Right ventricle myocardium superior (tissue), 1 donor: ENCODE results near the gene KBTBD12. TPM values are rescaled to one million over a fixed set of nuclear protein-coding genes. Genes with fewer than 3 reads are reported as not detected.

Experiments
- ATAC-seq: fragments of 200-7000 bp; cut with Tn5 transposase; one replicate; pipeline ENCODE4 v1.9.1; 2020; ENCODE audit warnings: mild to moderate bottlenecking; ENCODE audit not compliant: poor library complexity
- DNase-seq: peaks from one replicate; pipeline ENCODE4 v3.0.0-alpha.2; 2020
- intact Hi-C: fragments of 100-400 bp; cut with DNase I; formaldehyde crosslinking; loops from one replicate; pipeline ENCODE4 v1.11.2; 2022
- total RNA-seq: library from RNA; stranded (reverse); fragmentation: NEBNext Ultra II Directional; extraction: Animal tissue kit (Norgen Biotek cat#: 25700); gene quantifications from one replicate; pipeline ENCODE4 v1.2.1, GENCODE V29; 2021
- donor health status: DM: no; HTN: yes; CAD: no; lungs with severe emphysema.

Gene KBTBD12
- total RNA-seq, 1 donor from 2014 or later = 29.4 TPM

DNA sequence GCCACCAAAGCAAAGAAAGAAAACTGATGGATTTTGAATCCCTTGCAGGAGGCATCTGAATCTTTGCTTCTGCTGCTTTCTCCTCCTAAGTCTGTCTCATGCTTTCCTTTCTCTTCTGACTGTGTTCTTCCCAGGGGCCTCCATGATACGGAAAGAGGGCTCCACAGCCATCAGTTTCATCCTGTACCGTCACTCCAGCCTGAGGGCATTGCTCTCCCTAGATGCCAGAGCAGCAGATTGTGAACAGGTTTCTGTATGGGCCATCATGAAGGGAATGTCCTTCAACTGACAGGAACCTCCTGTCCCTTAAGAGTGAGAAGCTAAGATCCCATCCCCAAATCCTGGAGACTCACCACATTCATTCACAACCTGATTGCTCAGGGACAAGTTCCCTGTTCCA, 59.2 kb downstream of the KBTBD12 start:
- DNase-seq (no peak), ATAC-seq (no peak)
- intact Hi-C loops = loop anchor here (5.0 to 10.0 kb wide), 2 partner anchors 322 to 399 kb away; no protein-coding TSS in a partner anchor

DNA sequence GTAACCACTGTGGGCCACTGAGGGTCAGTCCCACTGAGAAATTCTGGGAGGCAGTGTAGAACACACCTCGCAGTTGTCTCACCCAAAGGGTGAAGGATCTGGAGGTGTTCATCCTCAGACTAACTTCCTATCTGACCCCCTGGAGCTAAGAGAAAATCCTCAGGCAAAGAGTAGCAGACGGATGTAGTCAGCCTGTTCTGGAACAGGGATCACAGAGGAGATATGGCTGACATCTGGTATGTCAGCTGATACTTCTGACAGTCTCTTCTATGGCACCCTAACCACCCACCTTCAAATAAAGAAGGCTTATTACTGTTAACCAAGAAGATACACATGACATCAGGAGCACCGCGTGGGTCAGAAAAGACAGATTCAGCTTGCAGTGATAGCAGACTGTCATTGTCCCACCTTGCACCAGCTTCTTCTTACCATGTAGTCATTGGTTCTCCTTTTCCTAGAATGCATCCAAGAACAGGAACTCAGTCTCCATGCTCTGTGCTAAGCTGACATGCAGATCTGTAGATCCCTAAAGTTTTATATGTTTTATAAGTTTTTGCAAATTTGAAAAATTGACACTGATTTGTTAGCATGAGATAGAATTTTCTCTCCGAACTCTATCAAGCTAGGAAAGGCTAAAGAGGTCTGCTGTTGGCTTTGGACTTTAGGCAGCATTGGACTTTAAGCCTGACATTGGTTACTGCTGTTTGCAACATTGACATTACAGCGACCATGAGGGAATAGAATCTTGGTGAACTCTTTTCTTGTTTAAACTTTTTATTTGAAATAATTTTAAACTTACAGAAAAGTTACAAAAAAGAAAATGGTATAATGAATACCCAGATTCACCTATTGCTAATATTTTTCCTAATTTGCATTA, 60.4 kb downstream of the KBTBD12 start:
- no peak for DNase-seq
- no peak for ATAC-seq
- intact Hi-C loops = loop anchor here (10.0 kb wide), 1 partner anchor 401 kb away; no protein-coding TSS in a partner anchor

DNA sequence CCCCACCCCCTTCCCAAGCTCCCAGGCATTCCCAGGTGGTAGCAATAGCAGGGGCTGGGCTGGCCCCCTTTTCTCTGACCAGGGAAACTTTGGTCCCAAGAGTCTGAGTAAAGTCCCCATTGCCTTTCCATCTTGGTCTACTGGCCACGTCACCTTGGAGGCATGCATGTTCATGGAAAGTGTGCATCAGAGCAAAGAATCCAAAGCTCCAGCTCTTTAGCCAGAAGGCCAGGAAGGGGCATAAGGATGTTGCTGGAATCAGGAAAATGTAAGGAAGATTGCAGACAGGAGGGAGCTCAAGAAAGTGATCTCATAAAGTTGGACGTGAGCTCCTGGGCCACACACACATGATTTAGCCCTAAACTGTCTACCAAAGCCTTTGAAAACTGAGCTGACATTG, 63.6 kb downstream of the KBTBD12 start:
- no peak for ATAC-seq
- intact Hi-C loops = loop anchor here (10.0 kb wide), 1 partner anchor 404 kb away; no protein-coding TSS in a partner anchor
- no peak for DNase-seq

DNA sequence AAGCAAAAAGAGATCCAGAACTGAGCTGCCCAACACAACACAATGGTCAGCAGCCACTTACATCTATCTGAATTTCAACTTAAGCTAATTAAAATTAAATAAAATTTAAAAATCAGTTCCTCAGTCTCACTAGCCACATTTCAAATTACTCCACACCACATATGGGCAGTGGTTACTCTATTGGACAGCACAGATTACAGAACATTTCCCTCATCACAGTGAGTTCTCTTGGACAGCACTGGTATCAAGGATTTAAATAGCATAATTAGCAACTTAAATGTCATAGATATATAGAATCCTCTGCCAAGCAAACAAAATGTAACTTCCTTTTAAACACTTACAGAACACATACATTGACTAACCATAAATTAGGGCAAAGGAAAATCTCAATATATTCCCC, 64.4 kb downstream of the KBTBD12 start:
- DNase-seq (no peak), ATAC-seq (no peak)
- intact Hi-C loops = loop anchor here (10.0 kb wide), 1 partner anchor 405 kb away; no protein-coding TSS in a partner anchor

DNA sequence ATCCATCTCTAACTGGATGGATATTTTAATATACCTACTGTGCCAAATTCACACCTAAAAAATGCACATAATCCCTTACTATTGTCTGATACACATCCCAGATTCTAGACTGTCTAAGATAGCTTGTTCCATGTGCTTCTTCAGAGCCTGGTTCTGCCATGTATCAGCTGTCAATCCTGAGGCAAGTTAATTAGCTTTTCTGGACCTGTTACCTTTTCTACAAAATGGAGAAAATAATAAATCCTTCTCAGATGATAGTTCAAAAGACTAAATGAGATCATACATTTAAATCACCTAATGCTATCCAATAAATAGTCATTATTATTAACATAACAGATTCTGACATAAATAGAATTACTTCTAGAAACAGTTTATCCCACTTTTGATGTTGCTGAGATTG, 66.1 kb downstream of the KBTBD12 start:
- intact Hi-C loops = no loop called here
- DNase-seq (no peak), ATAC-seq (no peak)

DNA sequence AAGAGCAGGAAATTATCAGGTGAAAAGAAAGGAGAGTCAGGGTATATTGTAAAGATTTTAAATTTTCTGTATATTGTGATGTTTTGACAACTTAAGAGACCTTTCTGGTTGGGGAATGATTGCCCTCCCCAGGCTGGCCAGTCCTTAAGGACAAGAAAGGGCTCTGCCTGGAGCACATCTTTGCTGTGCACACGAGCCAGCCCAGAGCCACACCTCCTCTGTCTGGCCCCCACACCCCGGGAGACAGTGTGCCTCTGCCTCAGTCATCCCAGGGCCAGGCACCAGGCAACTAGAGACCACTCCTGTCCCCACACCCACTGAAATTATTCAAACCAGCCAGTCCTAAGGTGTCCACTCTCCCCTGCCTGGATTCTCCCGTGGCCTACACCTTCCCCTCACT, 67.1 kb downstream of the KBTBD12 start:
- intact Hi-C loops = no loop called here
- no peak for ATAC-seq
- DNase-seq = no peak

DNA sequence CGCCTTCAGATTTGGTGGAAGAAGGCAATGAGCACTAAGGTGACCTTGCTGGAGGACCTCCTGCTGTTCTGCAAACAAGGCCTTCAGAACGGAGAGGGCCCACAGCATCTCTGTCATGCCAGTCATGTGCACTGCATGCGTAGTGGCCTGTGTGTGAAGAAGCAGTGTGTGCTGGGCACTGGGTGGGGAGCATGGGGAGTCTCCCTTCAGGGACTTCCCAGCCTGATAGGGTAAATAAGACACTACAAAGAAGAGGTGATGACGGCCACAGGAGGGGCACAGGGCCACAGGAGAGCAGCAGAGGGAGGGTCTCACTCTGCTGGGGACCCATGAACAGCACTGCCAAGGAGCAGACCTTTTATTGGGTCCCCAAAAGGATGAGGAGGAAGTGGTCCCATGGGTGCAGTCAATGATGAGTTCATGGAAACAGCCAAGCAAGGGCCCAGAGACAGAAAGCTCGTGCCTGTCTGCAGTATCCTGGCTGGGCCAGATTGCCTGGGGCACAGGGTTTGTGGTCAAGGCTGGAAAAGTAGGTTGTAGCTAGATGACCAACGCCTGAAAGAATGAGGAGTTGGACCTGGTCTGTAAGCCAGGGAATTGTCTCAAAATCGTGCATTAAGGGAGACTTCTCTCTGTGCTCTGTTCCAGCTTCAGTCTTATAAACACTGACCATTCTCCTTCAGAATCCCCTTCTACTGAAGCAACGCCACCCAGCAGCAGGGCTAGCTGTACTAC, 69.4 kb downstream of the KBTBD12 start:
- DNase-seq = no peak
- intact Hi-C loops = no loop called here
- no peak for ATAC-seq

DNA sequence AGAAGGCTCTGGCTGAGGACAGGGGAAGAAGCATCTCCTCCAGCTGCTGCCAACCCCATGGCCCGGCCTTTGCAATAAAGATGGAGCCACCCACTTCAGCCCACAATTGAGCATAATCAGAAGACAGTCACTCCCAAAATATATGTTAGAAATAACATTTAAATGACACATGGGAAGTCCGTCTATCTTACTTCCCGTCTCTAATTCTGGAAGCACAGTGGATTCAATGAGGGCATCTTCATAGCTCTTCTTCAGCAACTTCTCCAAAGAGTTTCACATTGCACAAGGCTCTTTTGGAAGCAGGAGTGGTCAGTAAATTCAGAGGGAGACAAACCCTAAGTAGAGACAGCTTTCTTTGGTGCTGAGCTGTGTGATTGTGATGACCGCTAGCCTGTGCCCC, 70.2 kb downstream of the KBTBD12 start:
- intact Hi-C loops = no loop called here
- no peak for ATAC-seq
- DNase-seq = no peak

DNA sequence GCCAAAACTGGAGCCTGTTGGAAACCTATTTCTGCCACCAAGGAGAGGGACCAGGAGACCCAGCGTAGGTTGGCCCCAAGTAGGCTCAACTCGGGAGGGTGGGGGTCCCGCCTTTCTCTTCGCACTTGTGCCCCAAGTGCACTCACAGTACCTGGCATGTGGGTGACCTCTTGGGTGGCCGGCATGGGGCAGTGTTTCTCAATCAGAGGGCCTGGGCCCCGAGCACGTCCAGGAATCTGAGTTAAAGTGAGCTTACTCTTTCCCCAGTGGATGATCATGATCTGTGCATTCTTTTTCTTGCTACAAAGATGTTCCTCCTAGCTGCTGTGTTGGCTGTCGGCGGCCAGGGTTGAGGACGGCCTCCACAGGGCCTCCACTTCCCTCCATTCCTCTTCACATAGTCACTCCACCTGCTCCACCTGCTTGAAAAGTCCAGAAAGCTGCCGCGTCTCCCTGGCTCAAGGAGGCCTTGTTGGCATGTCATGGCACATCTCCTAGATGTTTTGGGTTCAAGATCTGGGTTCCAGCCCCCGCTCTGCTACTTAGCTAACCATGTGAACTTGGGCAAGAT, 70.7 kb downstream of the KBTBD12 start:
- no peak for ATAC-seq
- intact Hi-C loops = no loop called here
- DNase-seq = no peak

DNA sequence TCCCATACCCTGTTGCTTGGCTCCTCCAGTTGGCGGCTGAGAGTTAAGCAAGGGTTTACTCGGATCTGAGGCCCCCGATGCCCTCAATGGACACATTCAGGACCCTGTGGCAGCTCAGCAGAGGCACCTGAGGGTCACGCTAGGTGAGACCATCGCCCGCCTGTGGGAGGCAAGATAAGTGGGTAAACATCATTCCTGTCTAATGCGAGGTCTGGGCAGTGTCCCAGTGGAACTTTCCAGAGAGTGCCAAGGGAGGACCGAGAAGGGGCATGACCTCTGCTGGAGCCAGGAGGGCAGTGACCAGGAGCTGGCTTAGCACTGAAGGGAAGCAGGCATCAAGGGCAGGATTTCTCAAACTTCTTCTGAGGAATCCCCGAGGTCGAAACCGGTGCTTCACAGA, 71.8 kb downstream of the KBTBD12 start:
- intact Hi-C loops = no loop called here
- DNase-seq = peak; percentile 67
- peak; percentile 84 for ATAC-seq

DNA sequence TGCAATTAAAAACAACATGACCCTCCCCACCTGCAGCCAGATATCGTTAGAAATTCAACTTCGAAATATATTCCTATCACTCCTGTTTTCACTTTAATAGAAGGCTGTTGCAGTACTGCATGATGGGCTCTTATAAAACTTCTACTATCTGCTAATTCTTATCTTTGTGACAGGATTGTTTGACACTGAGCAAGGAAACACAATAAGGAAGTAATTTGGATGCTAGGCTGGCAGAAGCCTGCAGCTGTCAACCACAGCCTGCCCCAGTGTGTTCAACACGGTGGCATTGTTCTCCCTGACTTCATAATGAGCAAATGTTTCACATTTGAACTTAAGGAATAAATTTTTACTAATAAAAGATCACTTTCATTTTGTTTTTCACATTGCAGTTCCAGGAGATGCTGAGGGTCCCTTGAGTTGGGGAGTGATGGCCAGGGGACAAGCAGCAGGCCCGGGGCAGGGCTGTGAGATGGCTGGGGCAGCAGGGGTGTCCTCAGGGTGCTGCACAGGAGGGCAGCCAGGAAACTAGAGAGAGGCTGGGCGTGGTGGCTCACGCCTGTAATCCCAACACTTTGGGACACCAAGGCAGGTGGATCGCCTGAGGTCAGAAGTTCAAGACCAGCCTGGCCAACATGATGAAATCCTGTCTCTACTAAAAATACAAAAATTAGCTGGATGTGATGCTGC, 72.4 kb downstream of the KBTBD12 start:
- ATAC-seq = no peak
- no peak for DNase-seq
- intact Hi-C loops = no loop called here

DNA sequence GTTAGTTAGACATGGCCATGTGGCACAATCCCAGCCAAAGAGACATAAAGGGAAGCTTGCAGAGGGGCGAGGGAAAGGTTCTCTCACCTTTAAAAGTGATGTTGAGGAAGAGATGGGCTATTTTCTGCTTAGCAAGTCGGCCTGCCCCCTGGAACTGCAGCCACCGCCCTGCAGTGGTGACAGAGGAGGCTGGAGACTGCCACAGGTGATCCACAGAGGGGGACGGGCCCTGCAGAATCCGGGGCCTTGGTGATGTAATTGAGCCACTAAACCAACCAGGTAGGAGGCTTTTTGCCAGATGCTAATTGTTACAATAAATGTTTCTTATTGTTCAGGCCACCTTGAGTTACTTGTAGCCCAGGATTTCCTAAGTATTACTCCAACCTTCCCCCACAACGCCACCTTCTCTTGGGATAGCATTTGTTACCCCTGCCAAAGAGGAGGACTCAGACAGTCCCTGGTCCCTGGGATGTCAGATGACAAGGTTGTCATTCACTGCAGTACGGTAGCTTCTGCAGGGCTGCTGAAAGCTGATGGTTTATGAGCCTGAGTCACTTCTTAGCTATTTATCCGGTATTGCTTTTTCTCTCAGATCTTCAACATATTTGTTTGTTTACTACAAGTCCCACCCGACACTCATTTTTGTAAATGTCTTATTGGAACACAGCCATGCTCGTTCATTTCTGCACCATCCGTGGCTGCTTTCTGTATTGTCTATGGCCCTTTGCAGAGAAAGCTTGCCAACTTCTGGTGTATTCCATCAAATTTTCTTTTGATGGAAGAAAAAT, 73.9 kb downstream of the KBTBD12 start:
- intact Hi-C loops = no loop called here
- ATAC-seq (no peak), DNase-seq (no peak)

DNA sequence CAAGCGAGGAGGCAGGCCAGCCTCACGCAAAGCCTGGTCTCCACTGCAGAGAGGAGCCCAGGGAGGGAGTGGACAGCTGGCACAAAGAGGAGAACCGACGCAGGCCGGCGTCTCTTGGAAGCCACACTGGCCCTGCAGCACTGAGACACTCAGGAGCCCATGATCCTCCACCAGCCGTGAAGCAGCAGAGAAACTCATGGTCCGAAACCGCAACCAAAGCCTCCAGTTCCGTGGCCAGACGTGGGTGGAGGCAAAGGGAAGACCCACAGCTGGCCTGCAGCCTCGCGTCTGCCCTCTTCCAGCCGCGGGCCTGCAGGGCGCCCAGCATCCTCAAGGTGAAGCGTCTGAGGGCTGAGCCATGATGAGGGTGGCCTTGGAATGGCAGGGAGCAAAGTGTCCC, 75.0 kb downstream of the KBTBD12 start:
- ATAC-seq = no peak
- intact Hi-C loops = no loop called here
- no peak for DNase-seq

DNA sequence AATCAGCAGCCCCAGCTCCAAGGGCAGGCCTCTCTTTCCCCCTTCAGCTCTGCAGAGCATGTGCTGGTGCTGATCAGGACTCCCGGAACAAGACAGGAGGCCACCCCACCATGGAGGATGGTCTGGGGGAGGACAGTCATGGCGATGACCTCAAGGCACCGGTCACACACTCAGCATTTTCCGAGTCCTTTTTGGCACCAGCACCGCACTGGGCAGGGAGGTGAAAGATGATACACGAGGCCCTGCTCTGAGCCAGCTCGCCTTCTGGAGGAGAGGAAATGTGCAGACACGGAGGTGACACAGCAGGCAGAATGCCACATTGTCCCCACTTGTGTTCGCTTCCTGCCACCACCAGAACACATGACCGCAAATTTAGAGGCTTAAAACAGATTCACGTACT, 75.4 kb downstream of the KBTBD12 start:
- no peak for ATAC-seq
- intact Hi-C loops = no loop called here
- DNase-seq = no peak

DNA sequence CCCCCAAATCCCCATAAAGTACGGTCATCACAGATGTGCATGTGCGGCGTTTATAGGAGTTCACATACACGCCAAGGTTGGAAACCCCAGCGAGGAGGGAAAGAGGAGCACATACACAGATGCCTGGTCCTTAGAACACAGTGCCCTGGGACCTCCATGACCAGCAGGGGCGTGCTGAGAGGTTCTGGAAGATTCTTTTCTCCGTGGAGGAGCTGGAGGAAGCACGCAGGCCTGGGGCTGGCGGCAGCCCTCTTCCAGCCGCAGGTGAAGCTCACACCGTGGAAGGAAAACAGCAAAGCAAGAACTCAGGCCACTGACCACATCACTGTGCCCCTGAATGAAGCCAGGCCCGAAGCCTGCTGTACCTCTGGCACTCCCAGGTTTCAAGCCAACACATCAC, 76.2 kb downstream of the KBTBD12 start:
- DNase-seq (no peak), ATAC-seq (no peak)
- intact Hi-C loops = no loop called here

DNA sequence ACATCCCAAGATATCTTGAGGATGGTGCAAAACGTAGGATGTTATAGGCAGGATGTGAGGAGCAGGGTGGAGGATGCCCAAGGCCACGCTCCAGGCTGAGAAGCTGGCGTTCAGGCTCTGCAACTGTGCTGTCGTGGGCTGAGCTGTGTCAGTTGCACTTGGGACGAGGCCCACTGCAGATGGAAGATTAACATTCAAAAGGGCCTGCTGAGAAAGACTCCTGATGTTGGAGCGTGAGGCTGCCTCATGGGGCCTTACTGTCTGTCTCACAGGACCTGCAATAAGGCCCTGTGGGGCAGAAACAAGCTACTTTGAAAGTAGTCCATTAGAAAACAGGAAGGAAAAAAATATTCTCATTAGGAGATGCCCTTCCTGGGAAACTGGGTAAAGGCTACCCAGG, 76.6 kb downstream of the KBTBD12 start:
- no peak for ATAC-seq
- no peak for DNase-seq
- intact Hi-C loops = no loop called here

DNA sequence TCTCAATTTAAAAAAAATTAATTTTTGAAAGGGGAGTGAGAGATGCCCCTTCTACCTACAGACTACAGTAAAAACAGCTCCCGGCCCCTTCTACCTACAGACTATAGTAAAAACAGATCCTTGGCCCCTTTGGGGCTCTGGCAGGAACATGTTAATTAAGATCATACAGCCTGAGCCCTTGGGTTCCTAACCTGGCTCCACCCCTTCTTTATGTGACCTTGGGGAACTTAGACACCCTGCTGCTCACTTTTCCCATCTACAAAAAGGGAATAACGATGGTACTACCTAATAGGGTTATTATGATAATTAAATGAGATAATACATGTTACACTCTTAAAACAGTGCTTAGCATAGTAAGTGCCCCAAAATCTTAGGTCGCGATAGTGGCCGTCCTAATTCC, 77.1 kb downstream of the KBTBD12 start:
- ATAC-seq = no peak
- intact Hi-C loops = no loop called here
- DNase-seq = no peak

DNA sequence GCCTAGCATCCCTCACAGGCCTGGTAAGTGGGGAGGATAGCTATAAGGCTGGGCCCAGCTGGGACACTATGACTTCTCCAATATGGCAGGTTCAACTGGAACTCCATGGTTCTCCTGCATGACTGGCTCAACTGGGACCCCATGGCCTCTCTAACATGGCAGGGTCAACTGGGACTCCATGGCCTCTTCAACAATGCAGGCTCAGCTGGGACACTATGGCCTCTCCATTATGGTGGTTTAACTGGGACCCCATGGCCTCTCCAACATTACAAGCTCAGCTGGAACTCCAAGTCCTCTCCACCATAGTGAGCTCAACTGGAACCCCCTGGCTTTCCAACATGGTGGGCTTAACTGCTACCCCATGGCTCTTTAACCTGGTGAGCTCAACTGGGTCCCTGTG, 79.0 kb downstream of the KBTBD12 start:
- intact Hi-C loops = no loop called here
- ATAC-seq = no peak
- no peak for DNase-seq
